ENCODE data around the gene MAP4.

Gene MAP4

DNA sequence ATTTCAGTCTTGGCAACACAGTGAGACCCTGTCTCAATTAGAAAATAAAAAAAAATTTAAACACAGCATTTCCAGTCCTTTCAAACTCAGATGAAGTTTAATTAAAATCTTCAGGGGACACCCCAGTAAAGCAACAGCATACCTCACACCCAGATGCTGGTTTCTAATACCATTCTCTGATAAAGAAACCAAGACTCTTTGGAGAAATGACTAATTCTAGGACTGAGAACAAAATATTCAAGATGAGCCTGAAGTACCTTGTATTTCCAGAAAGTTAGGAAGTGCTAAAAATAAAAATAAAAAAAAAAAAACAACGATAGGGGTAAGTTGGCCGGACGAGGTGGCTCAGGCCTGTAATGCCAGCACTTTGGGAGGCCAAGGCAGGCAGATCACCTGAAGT, 14.0 kb upstream of the MAP4 start:
- no peak overlapping the region for H3K27ac ChIP-seq (ENCODE audit: low read length)
- no peak overlapping the region for H3K9ac ChIP-seq (ENCODE audit: low read length)
- H3K27me3 ChIP-seq (ENCODE audit: control insufficient read depth, insufficient read depth, low read length) = no peaks in the 10 kb centered on the region
- peaks cover 5% of the 10 kb centered on the region for H3K4me1 ChIP-seq (ENCODE audit: control insufficient read depth, low read depth, low read length)
- no peak overlapping the region for H3K4me3 ChIP-seq (ENCODE audit: low read length)
- H3K36me3 ChIP-seq (ENCODE audit: control insufficient read depth, low read depth, low read length) = no peaks in the 10 kb centered on the region
- H3K9me3 ChIP-seq (ENCODE audit: control insufficient read depth, low read depth, low read length) = no peaks in the 10 kb centered on the region

DNA sequence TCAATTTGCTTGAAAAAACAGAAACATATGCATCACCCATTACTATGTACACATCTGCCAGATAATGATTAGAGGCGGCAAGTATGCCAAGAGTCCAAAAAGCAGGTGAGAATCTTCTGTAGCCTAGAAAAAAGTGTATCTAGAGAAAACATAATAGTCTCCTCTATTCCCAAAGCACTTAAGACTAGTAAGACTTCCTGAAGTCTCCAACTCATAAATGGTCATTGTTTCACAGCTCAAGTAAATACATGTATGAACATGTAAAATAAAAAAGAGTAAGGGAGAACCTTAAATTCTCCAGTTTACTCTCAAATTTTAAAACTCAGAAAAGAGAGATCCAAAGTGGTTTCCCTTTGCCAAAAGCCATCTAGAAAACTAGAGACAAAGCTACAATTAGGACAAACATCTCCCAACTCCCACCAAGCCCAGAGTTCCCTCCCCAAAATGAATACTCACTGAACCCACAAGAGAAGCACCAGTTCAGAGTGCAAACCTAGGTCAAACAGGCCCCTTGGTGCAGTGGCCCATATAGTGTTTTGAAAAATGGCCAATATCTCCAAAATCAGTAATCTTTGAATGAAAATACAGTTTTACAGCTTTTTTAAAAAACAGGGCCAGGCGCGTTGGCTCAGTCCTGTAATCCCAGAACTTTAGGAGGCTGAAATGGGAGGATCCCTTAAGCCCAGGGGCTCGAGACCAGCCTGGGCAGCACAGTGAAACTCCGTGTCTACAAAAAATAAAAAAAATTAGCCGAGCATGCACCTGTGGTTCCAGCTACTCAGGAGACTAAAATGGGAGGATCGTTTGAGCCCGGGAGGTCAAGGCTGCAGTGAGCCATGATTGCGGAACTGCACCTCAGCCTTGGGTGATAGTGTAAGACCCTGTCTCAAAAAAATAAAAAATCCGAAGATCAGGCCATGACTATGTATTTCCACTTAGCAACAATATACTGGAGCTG, 11.0 kb upstream of the MAP4 start:
- no peaks in the 10 kb centered on the region for H3K9me3 ChIP-seq (ENCODE audit: control insufficient read depth, low read depth, low read length)
- H3K4me1 ChIP-seq (ENCODE audit: control insufficient read depth, low read depth, low read length) = peaks cover 15% of the 10 kb centered on the region
- H3K36me3 ChIP-seq (ENCODE audit: control insufficient read depth, low read depth, low read length) = no peaks in the 10 kb centered on the region
- H3K9ac ChIP-seq (ENCODE audit: low read length) = no peak overlapping the region
- no peak overlapping the region for H3K27ac ChIP-seq (ENCODE audit: low read length)
- H3K27me3 ChIP-seq (ENCODE audit: control insufficient read depth, insufficient read depth, low read length) = no peaks in the 10 kb centered on the region
- no peak overlapping the region for H3K4me3 ChIP-seq (ENCODE audit: low read length)

DNA sequence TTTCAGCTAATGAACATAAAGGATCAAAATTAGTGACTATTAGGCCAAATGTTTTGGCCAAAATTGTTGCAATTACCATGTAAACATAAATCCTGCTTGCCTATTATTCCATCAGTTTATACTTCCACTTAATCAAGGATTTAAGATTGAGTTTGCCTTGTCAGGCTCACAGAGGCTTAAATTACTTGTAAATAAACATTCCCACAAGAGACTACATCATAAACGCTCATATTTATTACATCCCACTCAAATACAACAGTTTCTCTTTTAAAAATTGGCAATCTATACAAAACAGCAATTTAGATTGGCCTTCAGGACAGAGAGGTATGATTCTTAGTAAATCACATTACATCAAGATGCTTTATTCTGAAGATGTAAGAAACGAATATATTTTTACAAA, 9.9 kb upstream of the MAP4 start:
- Histone ChIP-seq H3K4me3 (ENCODE audit: low read length) (no peak overlapping the region), H3K4me1 (ENCODE audit: control insufficient read depth, low read depth, low read length) (peaks cover 19% of the 10 kb centered on the region), H3K27me3 (ENCODE audit: control insufficient read depth, insufficient read depth, low read length) (no peaks in the 10 kb centered on the region), H3K9ac (ENCODE audit: low read length) (no peak overlapping the region), H3K36me3 (ENCODE audit: control insufficient read depth, low read depth, low read length) (no peaks in the 10 kb centered on the region), H3K9me3 (ENCODE audit: control insufficient read depth, low read depth, low read length) (no peaks in the 10 kb centered on the region), H3K27ac (ENCODE audit: low read length) (no peak overlapping the region)

GRCh38 chr3:48024401-48024800, 8.2 kb upstream of the MAP4 start:
- H3K4me3 ChIP-seq (ENCODE audit: low read length) = no peak overlapping the region
- no peak overlapping the region for H3K9ac ChIP-seq (ENCODE audit: low read length)
- peaks cover 19% of the 10 kb centered on the region for H3K4me1 ChIP-seq (ENCODE audit: control insufficient read depth, low read depth, low read length)
- H3K27me3 ChIP-seq (ENCODE audit: control insufficient read depth, insufficient read depth, low read length) = no peaks in the 10 kb centered on the region
- no peak overlapping the region for H3K27ac ChIP-seq (ENCODE audit: low read length)
- no peaks in the 10 kb centered on the region for H3K9me3 ChIP-seq (ENCODE audit: control insufficient read depth, low read depth, low read length)
- no peaks in the 10 kb centered on the region for H3K36me3 ChIP-seq (ENCODE audit: control insufficient read depth, low read depth, low read length)

- no peaks in the 10 kb centered on the region for H3K9me3 ChIP-seq (ENCODE audit: control insufficient read depth, low read depth, low read length)
- no peaks in the 10 kb centered on the region for H3K36me3 ChIP-seq (ENCODE audit: control insufficient read depth, low read depth, low read length)
- H3K4me3 ChIP-seq (ENCODE audit: low read length) = no peak overlapping the region
- no peak overlapping the region for H3K9ac ChIP-seq (ENCODE audit: low read length)
- no peak overlapping the region for H3K27ac ChIP-seq (ENCODE audit: low read length)
- no peaks in the 10 kb centered on the region for H3K27me3 ChIP-seq (ENCODE audit: control insufficient read depth, insufficient read depth, low read length)
- H3K4me1 ChIP-seq (ENCODE audit: control insufficient read depth, low read depth, low read length) = peaks cover 19% of the 10 kb centered on the region
These were observed 7.2 kb upstream of the MAP4 start for GRCh38 chr3:48023377-48023776.

DNA sequence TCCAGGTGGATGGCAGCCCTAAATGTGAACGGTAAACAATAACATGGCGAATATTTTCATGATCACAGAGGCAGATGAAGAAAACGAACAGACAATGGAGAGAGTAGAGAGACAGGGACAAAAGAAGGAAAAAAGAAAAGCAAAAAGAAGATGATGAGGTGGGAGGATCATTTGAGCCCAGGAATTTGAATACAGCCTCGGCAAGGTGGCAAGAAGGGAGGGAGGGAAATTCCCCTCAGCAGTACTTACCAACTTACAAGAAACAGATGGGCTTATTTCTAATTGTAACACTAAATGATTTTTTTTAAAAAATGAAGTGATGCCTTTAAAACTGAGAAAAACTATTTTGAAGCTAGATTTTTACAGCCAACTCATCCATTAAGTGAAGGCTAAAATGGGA, 6.0 kb upstream of the MAP4 start:
- Histone ChIP-seq H3K9ac (ENCODE audit: low read length) (no peak overlapping the region), H3K27ac (ENCODE audit: low read length) (no peak overlapping the region)

DNA sequence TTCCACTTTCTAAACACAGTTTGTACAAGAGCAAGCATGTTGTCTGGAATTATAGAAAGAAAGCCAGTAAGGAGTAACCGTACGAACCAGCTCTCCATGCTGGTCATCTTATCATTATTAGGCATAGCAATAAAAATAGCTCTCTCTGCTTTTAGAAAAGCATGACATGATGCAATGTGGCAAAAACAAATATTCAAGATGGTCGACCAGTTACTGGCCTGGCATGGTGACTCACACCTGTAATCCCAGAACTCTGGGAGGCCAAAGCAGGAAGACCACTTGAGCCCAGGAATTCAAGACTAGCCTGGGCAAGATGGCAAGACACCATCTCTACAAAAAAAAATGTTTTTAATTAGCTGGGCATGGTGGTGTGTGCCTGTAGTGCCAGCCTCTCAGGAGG, 2.6 kb upstream of the MAP4 start:
- no peaks in the 10 kb centered on the region for H3K27me3 ChIP-seq (ENCODE audit: control insufficient read depth, insufficient read depth, low read length)
- no peak overlapping the region for H3K27ac ChIP-seq (ENCODE audit: low read length)
- H3K4me3 ChIP-seq (ENCODE audit: low read length) = no peak overlapping the region
- no peak overlapping the region for H3K9ac ChIP-seq (ENCODE audit: low read length)
- H3K4me1 ChIP-seq (ENCODE audit: control insufficient read depth, low read depth, low read length) = peaks cover 24% of the 10 kb centered on the region
- H3K36me3 ChIP-seq (ENCODE audit: control insufficient read depth, low read depth, low read length) = no peaks in the 10 kb centered on the region
- H3K9me3 ChIP-seq (ENCODE audit: control insufficient read depth, low read depth, low read length) = no peaks in the 10 kb centered on the region

More for the DNA sequence above, 6.0 kb upstream of the MAP4 start:
- Histone ChIP-seq H3K4me3 (ENCODE audit: low read length) (no peak overlapping the region), H3K9me3 (ENCODE audit: control insufficient read depth, low read depth, low read length) (no peaks in the 10 kb centered on the region), H3K36me3 (ENCODE audit: control insufficient read depth, low read depth, low read length) (no peaks in the 10 kb centered on the region), H3K4me1 (ENCODE audit: control insufficient read depth, low read depth, low read length) (peaks cover 19% of the 10 kb centered on the region), H3K27me3 (ENCODE audit: control insufficient read depth, insufficient read depth, low read length) (no peaks in the 10 kb centered on the region)

- Histone ChIP-seq H3K36me3 (ENCODE audit: control insufficient read depth, low read depth, low read length) (no peaks in the 10 kb centered on the region), H3K4me1 (ENCODE audit: control insufficient read depth, low read depth, low read length) (peaks cover 4% of the 10 kb centered on the region), H3K27ac (ENCODE audit: low read length) (no peak overlapping the region), H3K9ac (ENCODE audit: low read length) (no peak overlapping the region), H3K27me3 (ENCODE audit: control insufficient read depth, insufficient read depth, low read length) (no peaks in the 10 kb centered on the region), H3K9me3 (ENCODE audit: control insufficient read depth, low read depth, low read length) (no peaks in the 10 kb centered on the region), H3K4me3 (ENCODE audit: low read length) (no peak overlapping the region)
These were observed 610 bp downstream of the MAP4 start for GRCh38 chr3:48015431-48016180.

- Histone ChIP-seq H3K36me3 (ENCODE audit: control insufficient read depth, low read depth, low read length) (no peaks in the 10 kb centered on the region), H3K27ac (ENCODE audit: low read length) (no peak overlapping the region), H3K4me3 (ENCODE audit: low read length) (no peak overlapping the region), H3K9ac (ENCODE audit: low read length) (no peak overlapping the region), H3K9me3 (ENCODE audit: control insufficient read depth, low read depth, low read length) (no peaks in the 10 kb centered on the region), H3K4me1 (ENCODE audit: control insufficient read depth, low read depth, low read length) (peaks cover 4% of the 10 kb centered on the region), H3K27me3 (ENCODE audit: control insufficient read depth, insufficient read depth, low read length) (no peaks in the 10 kb centered on the region)
These were observed 1.9 kb downstream of the MAP4 start for GRCh38 chr3:48014358-48014757.

- Histone ChIP-seq H3K9ac (ENCODE audit: low read length) (no peak overlapping the region), H3K9me3 (ENCODE audit: control insufficient read depth, low read depth, low read length) (no peaks in the 10 kb centered on the region), H3K4me3 (ENCODE audit: low read length) (no peak overlapping the region), H3K36me3 (ENCODE audit: control insufficient read depth, low read depth, low read length) (no peaks in the 10 kb centered on the region), H3K27ac (ENCODE audit: low read length) (no peak overlapping the region), H3K4me1 (ENCODE audit: control insufficient read depth, low read depth, low read length) (peaks cover 4% of the 10 kb centered on the region), H3K27me3 (ENCODE audit: control insufficient read depth, insufficient read depth, low read length) (no peaks in the 10 kb centered on the region)
These were observed 2.8 kb downstream of the MAP4 start for GRCh38 chr3:48013288-48013980.

DNA sequence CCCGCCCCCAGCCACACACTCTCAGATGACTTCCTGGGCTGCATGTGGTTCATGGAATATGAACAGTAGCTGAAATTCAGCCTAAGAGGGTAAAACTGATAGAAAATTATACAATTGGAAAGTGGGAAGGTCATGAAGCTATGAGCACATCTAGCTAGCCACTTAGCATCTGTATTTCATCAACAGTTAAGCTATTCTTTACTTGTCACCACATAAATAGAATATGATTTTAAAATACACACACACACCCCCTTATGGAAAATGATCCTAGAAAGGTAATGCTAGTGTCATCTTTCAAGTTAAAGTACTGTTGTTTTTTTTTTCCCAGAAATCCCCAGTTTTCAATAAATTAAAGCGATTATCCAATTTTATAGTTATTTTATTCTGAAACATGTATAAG, 3.6 kb downstream of the MAP4 start:
- no peaks in the 10 kb centered on the region for H3K9me3 ChIP-seq (ENCODE audit: control insufficient read depth, low read depth, low read length)
- H3K4me1 ChIP-seq (ENCODE audit: control insufficient read depth, low read depth, low read length) = peaks cover 4% of the 10 kb centered on the region
- H3K27ac ChIP-seq (ENCODE audit: low read length) = no peak overlapping the region
- H3K27me3 ChIP-seq (ENCODE audit: control insufficient read depth, insufficient read depth, low read length) = no peaks in the 10 kb centered on the region
- H3K36me3 ChIP-seq (ENCODE audit: control insufficient read depth, low read depth, low read length) = no peaks in the 10 kb centered on the region
- no peak overlapping the region for H3K9ac ChIP-seq (ENCODE audit: low read length)
- no peak overlapping the region for H3K4me3 ChIP-seq (ENCODE audit: low read length)

All from iPS-18a (cell line).